GM23338 (cell line): ENCODE data around the gene TIMM50. TPM values are rescaled to one million over a fixed set of nuclear protein-coding genes. Genes with fewer than 3 reads are reported as not detected.

Experiments
- ATAC-seq: fragments of 200-7000 bp; cut with Tn5 transposase; 3 replicates; pipeline ENCODE4 v1.9.1; 2020
- DNase-seq: peaks from one replicate; pipeline ENCODE4 v3.0.0-alpha.2; 2015; ENCODE audit warnings: low spot score
- H2AFZ ChIP-seq: fragments of 200-600 bp; sonication (generic); 2 replicates; pipeline ENCODE4 v1.8.0; 2016; ENCODE audit warnings: antibody characterized with exemption, mild to moderate bottlenecking, moderate library complexity
- H3F3A ChIP-seq: fragments of 200-600 bp; sonication (generic); replicated peaks from 2 replicates; pipeline ENCODE4 v1.8.0; 2017; ENCODE audit warnings: antibody characterized with exemption, mixed run types, low read depth
- H3K27ac ChIP-seq: fragments of 200-600 bp; sonication (generic); 2 replicates; pipeline ENCODE4 v1.6.1; 2016; ENCODE audit warnings: low read depth
- H3K27me3 ChIP-seq: fragments of 200-600 bp; sonication (generic); 2 replicates; pipeline ENCODE4 v1.8.0; 2016; ENCODE audit warnings: mild to moderate bottlenecking, mixed run types, moderate library complexity; ENCODE audit not compliant: insufficient read depth
- H3K36me3 ChIP-seq: fragments of 200-600 bp; sonication (generic); 2 replicates; pipeline ENCODE4 v1.8.0; 2016; ENCODE audit warnings: mild to moderate bottlenecking; ENCODE audit not compliant: insufficient read depth
- H3K4me1 ChIP-seq: fragments of 200-600 bp; sonication (generic); 2 replicates; pipeline ENCODE4 v1.8.0; 2016; ENCODE audit warnings: mild to moderate bottlenecking, moderate library complexity; ENCODE audit not compliant: insufficient read depth
- H3K4me2 ChIP-seq: fragments of 200-600 bp; sonication (generic); 2 replicates; pipeline ENCODE4 v1.7.1; 2017; ENCODE audit warnings: mixed run types
- H3K4me3 ChIP-seq: fragments of 200-600 bp; sonication (generic); 2 replicates; pipeline ENCODE4 v1.6.1; 2016; ENCODE audit warnings: mixed run types
- H3K79me2 ChIP-seq: fragments of 200-600 bp; sonication (generic); replicated peaks from 2 replicates; pipeline ENCODE4 v1.8.0; 2017; ENCODE audit warnings: mild to moderate bottlenecking; ENCODE audit not compliant: insufficient read depth
- H3K9me2 ChIP-seq: fragments of 200-600 bp; sonication (generic); 2 replicates; pipeline ENCODE4 v1.8.0; 2017; ENCODE audit not compliant: insufficient read depth
- H4K20me1 ChIP-seq: fragments of 200-600 bp; sonication (generic); replicated peaks from 2 replicates; pipeline ENCODE4 v1.8.0; 2017; ENCODE audit warnings: mild to moderate bottlenecking; ENCODE audit not compliant: insufficient read depth
- H3K27ac Mint-ChIP-seq: 2 replicates; pipeline ENCODE4 v1.8.0; 2020; ENCODE audit warnings: inconsistent platforms, mild to moderate bottlenecking, moderate library complexity, mixed read lengths
- H3K27me3 Mint-ChIP-seq: 3 replicates; pipeline ENCODE4 v1.8.0; 2022; ENCODE audit warnings: low read depth, mild to moderate bottlenecking, moderate library complexity, mixed read lengths, inconsistent platforms; ENCODE audit not compliant: insufficient read depth, poor library complexity
- H3K36me3 Mint-ChIP-seq: 3 replicates; pipeline ENCODE4 v1.8.0; 2021; ENCODE audit warnings: low read depth, mild to moderate bottlenecking, inconsistent platforms, moderate library complexity, mixed read lengths
- H3K4me1 Mint-ChIP-seq: 3 replicates; pipeline ENCODE4 v1.8.0; 2020; ENCODE audit warnings: mild to moderate bottlenecking, inconsistent platforms, mixed read lengths
- H3K4me3 Mint-ChIP-seq: 3 replicates; pipeline ENCODE4 v1.8.0; 2021; ENCODE audit warnings: moderate library complexity, mild to moderate bottlenecking, inconsistent platforms, mixed read lengths
- H3K9me3 Mint-ChIP-seq: 3 replicates; pipeline ENCODE4 v1.8.0; 2020; ENCODE audit warnings: moderate library complexity, mild to moderate bottlenecking, inconsistent platforms, mixed read lengths
- CREB1 ChIP-seq: fragments of 250-450 bp; sonication (Bioruptor Pico); IDR thresholded peaks from 2 replicates; pipeline ENCODE4 v1.5.0; 2020; ENCODE audit warnings: low read depth, mild to moderate bottlenecking, moderate library complexity
- ETS1 ChIP-seq: IDR thresholded peaks from 2 replicates; pipeline ENCODE4 v1.6.1; 2016; ENCODE audit warnings: antibody characterized with exemption
- EZH2 ChIP-seq: fragments of 200-600 bp; sonication (generic); IDR thresholded peaks from one replicate; pipeline ENCODE4 v1.8.0; 2017; ENCODE audit warnings: antibody characterized with exemption, mild to moderate bottlenecking, low read depth; ENCODE audit not compliant: unreplicated experiment
- EZH2phosphoT487 ChIP-seq: fragments of 200-600 bp; sonication (generic); IDR thresholded peaks from one replicate; pipeline ENCODE4 v1.8.1; 2018; ENCODE audit warnings: antibody characterized with exemption; ENCODE audit not compliant: unreplicated experiment
- JUNB ChIP-seq: IDR thresholded peaks from one replicate; pipeline ENCODE4 v1.6.1; 2016; ENCODE audit warnings: antibody characterized with exemption; ENCODE audit not compliant: unreplicated experiment
- NANOG ChIP-seq: IDR thresholded peaks from 2 replicates; pipeline ENCODE4 v1.6.1; 2016; ENCODE audit warnings: antibody characterized with exemption, borderline replicate concordance
- STAT1 ChIP-seq: IDR thresholded peaks from one replicate; pipeline ENCODE4 v1.6.1; 2016; ENCODE audit warnings: antibody characterized with exemption; ENCODE audit not compliant: unreplicated experiment
- ZNF114 ChIP-seq: fragments of 250-450 bp; sonication (Bioruptor Pico); IDR thresholded peaks from 2 replicates; pipeline ENCODE4 v1.5.0; 2020; ENCODE audit warnings: mild to moderate bottlenecking, moderate library complexity
- ZNF331 ChIP-seq: fragments of 250-450 bp; sonication (Bioruptor Pico); IDR thresholded peaks from 2 replicates; pipeline ENCODE4 v1.5.0; 2020; ENCODE audit warnings: low read depth, mild to moderate bottlenecking, moderate library complexity
- ZNF462 ChIP-seq: fragments of 250-450 bp; sonication (Bioruptor Pico); IDR thresholded peaks from 2 replicates; pipeline ENCODE4 v1.5.0; 2020; ENCODE audit warnings: mild to moderate bottlenecking, moderate library complexity
- polyA plus RNA-seq: library from polyadenylated mRNA; unstranded; fragments of >200 nt; fragmentation: Nextera tagmentation; extraction: Ambion mirVana; gene quantifications from 2 replicates; pipeline ENCODE4 v1.2.1, GENCODE V29; 2016
- total RNA-seq: library from RNA; depleted of rRNA; stranded (reverse); fragments of >200 nt; shearing (Covaris generic); gene quantifications from 2 replicates; pipeline ENCODE4 v1.2.3, GENCODE V29; 2014
- TF ChIP-seq, protein P1 (sequence below), 2 experiments: fragments of 200-600 bp in 1 of 2; sonication (generic) in 1 of 2; conservative IDR thresholded peaks; 2 replicates each; pipeline versions ENCODE4 v1.5.1 to v1.6.1; 2016 to 2017; ENCODE audit warnings: antibody characterized with exemption in 2 of 2, low read depth in 2 of 2, mild to moderate bottlenecking in 2 of 2, moderate library complexity in 1 of 2

The TIMM50 gene
- total and polyA plus RNA-seq, 2 experiments from 2014 or later: 119 to 139 TPM

DNA sequence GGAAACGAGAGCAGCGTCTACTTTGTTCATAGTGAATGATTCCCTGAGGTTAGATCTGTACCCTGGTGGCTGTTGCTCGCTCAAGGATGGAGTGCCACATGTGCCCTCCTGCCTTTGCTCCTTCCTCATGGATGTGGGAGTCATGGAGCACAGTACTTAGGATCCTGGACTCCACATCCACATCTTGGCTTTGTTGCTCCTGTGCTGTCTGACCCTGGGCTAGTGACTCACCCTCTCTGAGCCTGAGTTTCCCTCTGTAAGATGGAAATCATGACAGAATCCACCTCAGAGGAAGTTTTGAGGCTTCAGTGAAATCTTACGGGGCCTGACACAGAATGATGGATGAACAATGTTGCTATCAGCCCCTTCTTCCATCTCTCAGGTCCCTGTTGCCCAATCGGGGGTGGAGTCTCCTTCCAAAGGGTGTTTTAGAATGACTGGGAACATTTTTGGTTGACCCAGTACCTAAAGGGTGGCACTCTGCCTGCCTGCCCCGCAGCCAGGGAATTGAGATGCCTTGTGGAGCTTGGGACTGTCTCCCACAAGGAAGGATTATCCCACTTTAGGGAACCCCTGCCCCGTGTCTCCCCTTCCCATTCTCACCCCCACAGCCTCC is 9.8 kb upstream of the TIMM50 start (continued):
- no peak for TF ChIP-seq EZH2
- no peak for TF ChIP-seq STAT1
- TF ChIP-seq JUNB: no peak
- TF ChIP-seq CREB1 (CRISPR knock-in tag): no peak
- TF ChIP-seq NANOG: no peak
- TF ChIP-seq ZNF114: no peak
- TF ChIP-seq, protein P1, sequence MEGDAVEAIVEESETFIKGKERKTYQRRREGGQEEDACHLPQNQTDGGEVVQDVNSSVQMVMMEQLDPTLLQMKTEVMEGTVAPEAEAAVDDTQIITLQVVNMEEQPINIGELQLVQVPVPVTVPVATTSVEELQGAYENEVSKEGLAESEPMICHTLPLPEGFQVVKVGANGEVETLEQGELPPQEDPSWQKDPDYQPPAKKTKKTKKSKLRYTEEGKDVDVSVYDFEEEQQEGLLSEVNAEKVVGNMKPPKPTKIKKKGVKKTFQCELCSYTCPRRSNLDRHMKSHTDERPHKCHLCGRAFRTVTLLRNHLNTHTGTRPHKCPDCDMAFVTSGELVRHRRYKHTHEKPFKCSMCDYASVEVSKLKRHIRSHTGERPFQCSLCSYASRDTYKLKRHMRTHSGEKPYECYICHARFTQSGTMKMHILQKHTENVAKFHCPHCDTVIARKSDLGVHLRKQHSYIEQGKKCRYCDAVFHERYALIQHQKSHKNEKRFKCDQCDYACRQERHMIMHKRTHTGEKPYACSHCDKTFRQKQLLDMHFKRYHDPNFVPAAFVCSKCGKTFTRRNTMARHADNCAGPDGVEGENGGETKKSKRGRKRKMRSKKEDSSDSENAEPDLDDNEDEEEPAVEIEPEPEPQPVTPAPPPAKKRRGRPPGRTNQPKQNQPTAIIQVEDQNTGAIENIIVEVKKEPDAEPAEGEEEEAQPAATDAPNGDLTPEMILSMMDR (conservative IDR thresholded peaks at IDR 0.05; ENCODE audit: low read depth in 2 of 2): no peak
- TF ChIP-seq EZH2phosphoT487: no peak

- Histone ChIP-seq H4K20me1 (0 out of 2 replicates have a peak, but pooled peaks cover 10% of the 10 kb centered on the region), H2AFZ (no peak overlapping the region), H3F3A (peaks cover 9% of the 10 kb centered on the region; the same call in 1 of the 2 replicates), H3K27me3 (no peaks in the 10 kb centered on the region), H3K79me2 (no peaks in the 10 kb centered on the region; the same call in 1 of the 2 replicates), H3K27ac (no peak overlapping the region), H3K9me2 (no peaks in the 10 kb centered on the region), H3K4me3 (no peak overlapping the region), H3K36me3 (peaks cover 34% of the 10 kb centered on the region), H3K4me2 (no peak overlapping the region), H3K4me1 (no peaks in the 10 kb centered on the region)
- no peak overlapping the region for H3K27ac Mint-ChIP-seq
- H3K4me1 Mint-ChIP-seq: peaks cover 8% of the 10 kb centered on the region; the same call in 2 of the 3 replicates
- DNase-seq (no peak), ATAC-seq (no peak)
- H3K9me3 Mint-ChIP-seq: no peaks in the 10 kb centered on the region; the same call in 2 of the 3 replicates
- peaks cover 13% of the 10 kb centered on the region for H3K27me3 Mint-ChIP-seq
- H3K36me3 Mint-ChIP-seq: peaks cover 78% of the 10 kb centered on the region
- no peak overlapping the region; the same call in 2 of the 3 replicates for H3K4me3 Mint-ChIP-seq
- no peak for TF ChIP-seq ETS1
- no peak for TF ChIP-seq EZH2
- TF ChIP-seq ZNF114: no peak
- TF ChIP-seq ZNF462: no peak
- TF ChIP-seq, protein P1 (conservative IDR thresholded peaks at IDR 0.05; ENCODE audit: low read depth in 2 of 2): no peak
- TF ChIP-seq STAT1: no peak
- no peak for TF ChIP-seq EZH2phosphoT487
- no peak for TF ChIP-seq ZNF331 (CRISPR knock-in tag)
- no peak for TF ChIP-seq JUNB
- no peak for TF ChIP-seq NANOG
Measured at GRCh38 chr19:39471756-39472536, 8.7 kb upstream of the TIMM50 start.
